Heart left ventricle (tissue), 16 donors: ENCODE results near the gene PRKCSH. TPM values are rescaled to one million over a fixed set of nuclear protein-coding genes. Genes with fewer than 3 reads are reported as not detected.

Experiments used
- ATAC-seq, 4 donors: fragments of 200-7000 bp; cut with Tn5 transposase; one replicate each; pipeline ENCODE4 v1.9.1; 2020 to 2022; ENCODE audit warnings: moderate library complexity in 4 of 4, mild to moderate bottlenecking in 3 of 4, moderate number of reproducible peaks in 1 of 4
- DNase-seq, 5 donors: peaks; one replicate each; pipeline ENCODE4 v3.0.0-alpha.2; 2020
- H3K27ac ChIP-seq, 12 donors: fragments of 200-600 bp; sonication (generic) in 4 of 12; one replicate each; pipeline versions ENCODE4 v1.5.0 to v1.8.0; 2016 to 2022; ENCODE audit warnings: mild to moderate bottlenecking in 2 of 12
- H3K27me3 ChIP-seq, 9 donors: fragments of 200-600 bp; sonication (generic) in 2 of 9; one replicate each; pipeline versions ENCODE4 v1.5.1 to v1.8.0; 2016 to 2022; ENCODE audit warnings: mild to moderate bottlenecking in 3 of 9
- H3K36me3 ChIP-seq, 9 donors: fragments of 200-600 bp; sonication (generic) in 2 of 9; one replicate each; pipeline versions ENCODE4 v1.5.0 to v1.8.0; 2018 to 2022; ENCODE audit warnings: mild to moderate bottlenecking in 2 of 9
- H3K4me1 ChIP-seq, 12 donors: fragments of 200-600 bp; sonication (generic) in 4 of 12; one replicate each; pipeline versions ENCODE4 v1.5.0 to v1.8.0; 2016 to 2022; ENCODE audit warnings: mild to moderate bottlenecking in 3 of 12
- H3K4me3 ChIP-seq, 12 donors: fragments of 200-600 bp; sonication (generic) in 4 of 12; one replicate each; pipeline versions ENCODE4 v1.5.0 to v1.8.0; 2017 to 2022; ENCODE audit warnings: mild to moderate bottlenecking in 9 of 12, moderate library complexity in 4 of 12
- H3K9me3 ChIP-seq, 12 donors: fragments of 200-600 bp; sonication (generic) in 4 of 12; one replicate each; pipeline versions ENCODE4 v1.5.0 to v1.8.0; 2016 to 2022; ENCODE audit warnings: mild to moderate bottlenecking in 1 of 12
- POLR2A ChIP-seq, 2 donors: fragments of 450-650 bp; IDR thresholded peaks; one replicate each; pipeline ENCODE4 v1.6.1; 2017; ENCODE audit warnings: antibody characterized with exemption in 2 of 2, mild to moderate bottlenecking in 2 of 2, moderate library complexity in 2 of 2
- WGBS, 4 donors: extraction: QIAGEN DNeasy Blood & Tissue Kit in 2 of 4; methylation state at CpG; one replicate each; pipeline versions ENCODE4 v1.1.5 to v1.1.7; 2013 to 2018; 5-methylcytosine and 5-hydroxymethylcytosine counted together
- intact Hi-C, 10 donors: fragments of 100-400 bp; cut with DNase I; formaldehyde crosslinking; loops; one replicate each; pipeline versions ENCODE4 v1.11.1 to v1.14.2; 2022
- polyA plus RNA-seq, 2 donors: library from polyadenylated mRNA; stranded (reverse); fragments of 200-250 nt; gene quantifications; one replicate each; pipeline ENCODE4 v1.2.3, GENCODE V29; 2013
- total RNA-seq, 9 donors: library from RNA; depleted of rRNA in 2 of 9; stranded (reverse); fragments of >200 nt in 2 of 9; fragmentation: NEBNext Ultra II Directional in 3 of 9; extraction: Animal tissue kit (Norgen Biotek cat#: 25700) in 3 of 9; gene quantifications; one replicate each; pipeline versions ENCODE4 v1.1.0 to v1.2.4, GENCODE V29; 2016 to 2023
- TF ChIP-seq, protein P1 (sequence below), 12 donors: fragments of 200-600 bp; sonication (generic) in 4 of 12; IDR thresholded peaks; one replicate each; pipeline versions ENCODE4 v1.5.0 to v1.8.0; 2018 to 2022; ENCODE audit warnings: antibody characterized with exemption in 12 of 12, mild to moderate bottlenecking in 5 of 12
- donor health status: ischemic (EF 13 %, LVEDD 7.1; RV severe dilation, severe dysfunction).
- donor health status: healthy with polysubstance abuse.
- donor health status: DM: no; HTN: yes; CAD: no.
- donor health status: DM: no; HTN: no; CAD: no.
- donor health status: ischemic (EF 25% LVEDD 6.9; RV normal size, moderate dysfunction).
- donor health status: ischemic (EF 25% LVEDD 5.7; RV mildly dilated, moderate dysfunction).
- donor health status: healthy.
- donor health status: DM: yes; HTN: yes; CAD: no.
- donor health status: ischemic (EF 35%, LVEDD 5.7; RV mildly dilated, moderate dysfunction).
- donor health status: nonischemic (EF 11% LVEDD 7.7; RV severe dilation, severe dysfunction).
- donor health status: DM: yes; HTN: yes; CAD: no.
- donor health status: PGD.
- donor health status: ischemic (EF 29% LVEDD 5.4; RV normal size, mild dysfunction).
- donor health status: nonischemic (EF 23%, LVEDD 6.1; RV moderate dilation, normal function).

PRKCSH gene
- total and polyA plus RNA-seq, 11 donors: 69.3 to 210 (median 107) TPM

DNA sequence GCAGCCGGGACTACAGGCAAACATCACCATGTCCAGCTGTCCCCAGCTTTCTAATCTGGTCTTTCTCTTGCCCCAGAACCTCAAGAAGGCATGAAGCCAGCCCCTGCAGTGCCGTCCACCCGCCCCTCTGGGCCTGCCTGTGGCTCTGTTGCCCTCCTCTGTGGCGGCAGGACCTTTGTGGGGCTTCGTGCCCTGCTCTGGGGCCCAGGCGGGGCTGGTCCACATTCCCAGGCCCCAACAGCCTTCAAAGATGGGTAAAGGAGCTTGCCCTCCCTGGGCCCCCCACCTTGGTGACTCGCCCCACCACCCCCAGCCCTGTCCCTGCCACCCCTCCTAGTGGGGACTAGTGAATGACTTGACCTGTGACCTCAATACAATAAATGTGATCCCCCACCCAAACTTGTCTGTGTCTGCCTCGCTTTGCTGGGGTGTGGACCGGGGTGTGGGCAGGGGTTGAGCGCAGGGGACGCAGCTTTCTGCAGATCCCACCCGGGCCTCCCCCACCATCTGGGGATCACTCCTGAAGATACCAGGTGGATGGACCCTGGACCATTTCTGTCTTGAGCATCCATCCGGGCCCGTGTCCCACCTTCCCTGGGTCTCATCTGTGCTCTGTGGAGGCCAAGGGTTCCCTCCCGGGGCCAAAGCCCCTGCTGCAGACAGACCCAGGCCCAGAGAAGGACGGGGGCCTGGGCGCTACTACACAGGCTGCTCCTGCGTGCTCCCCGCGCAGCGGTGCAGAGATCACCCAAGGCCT lies 15.3 kb downstream of the PRKCSH start:
- DNase-seq: no peak
- Histone ChIP-seq H3K9me3 (no peaks in the 10 kb centered on the region), H3K27me3 (peaks cover 0 to 9% (median 0%) of the 10 kb centered on the region in 9 donors), H3K4me3 (no peak overlapping the region), H3K4me1 (peaks cover 0 to 7% (median 0%) of the 10 kb centered on the region in 12 donors), H3K27ac (peak overlapping the region in 1 of 12 donors; percentile 50), H3K36me3 (peaks cover 0 to 52% (median 40%) of the 10 kb centered on the region in 9 donors)
- no peak for ATAC-seq
- TF ChIP-seq, protein P1, sequence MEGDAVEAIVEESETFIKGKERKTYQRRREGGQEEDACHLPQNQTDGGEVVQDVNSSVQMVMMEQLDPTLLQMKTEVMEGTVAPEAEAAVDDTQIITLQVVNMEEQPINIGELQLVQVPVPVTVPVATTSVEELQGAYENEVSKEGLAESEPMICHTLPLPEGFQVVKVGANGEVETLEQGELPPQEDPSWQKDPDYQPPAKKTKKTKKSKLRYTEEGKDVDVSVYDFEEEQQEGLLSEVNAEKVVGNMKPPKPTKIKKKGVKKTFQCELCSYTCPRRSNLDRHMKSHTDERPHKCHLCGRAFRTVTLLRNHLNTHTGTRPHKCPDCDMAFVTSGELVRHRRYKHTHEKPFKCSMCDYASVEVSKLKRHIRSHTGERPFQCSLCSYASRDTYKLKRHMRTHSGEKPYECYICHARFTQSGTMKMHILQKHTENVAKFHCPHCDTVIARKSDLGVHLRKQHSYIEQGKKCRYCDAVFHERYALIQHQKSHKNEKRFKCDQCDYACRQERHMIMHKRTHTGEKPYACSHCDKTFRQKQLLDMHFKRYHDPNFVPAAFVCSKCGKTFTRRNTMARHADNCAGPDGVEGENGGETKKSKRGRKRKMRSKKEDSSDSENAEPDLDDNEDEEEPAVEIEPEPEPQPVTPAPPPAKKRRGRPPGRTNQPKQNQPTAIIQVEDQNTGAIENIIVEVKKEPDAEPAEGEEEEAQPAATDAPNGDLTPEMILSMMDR (IDR thresholded peaks at IDR 0.05): no peak
- no peak for TF ChIP-seq POLR2A (IDR thresholded peaks at IDR 0.05)
- intact Hi-C loops: no loop called here
- 87 to 91% (median 89%) methylated on average over 15 to 21 of the region's 21 CpGs for WGBS, 4 donors

DNA sequence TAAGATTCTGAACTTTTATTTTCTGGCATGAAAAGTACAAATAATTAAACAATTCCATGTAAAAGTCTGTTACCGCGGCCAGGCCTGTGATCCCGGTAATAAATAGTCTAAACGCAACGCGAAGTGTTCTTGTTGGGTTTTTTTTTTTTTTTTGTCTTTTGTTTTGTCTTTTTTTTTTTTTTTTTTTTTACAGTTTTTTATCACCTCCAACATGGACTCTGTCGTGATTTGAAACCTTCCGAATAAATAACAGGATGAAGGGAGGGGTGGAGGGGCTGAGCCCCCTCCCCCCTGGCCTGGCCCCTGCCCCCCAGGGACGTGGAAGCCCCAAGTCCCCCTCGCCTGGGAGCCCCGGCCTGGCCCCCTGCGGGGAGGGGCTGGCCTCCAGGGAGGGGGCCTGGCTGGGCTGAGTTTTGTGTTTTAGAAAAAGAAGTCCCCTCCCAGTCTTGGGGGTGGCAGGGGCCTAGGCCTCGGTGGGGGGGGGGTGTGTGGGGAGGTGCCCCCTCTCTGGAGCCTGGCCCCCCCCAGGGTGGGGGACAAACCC lies 16.0 kb downstream of the PRKCSH start:
- DNase-seq: no peak
- 30 to 40% (median 39%) methylated on average over 13 of the region's 13 CpGs for WGBS, 4 donors
- Histone ChIP-seq H3K36me3 (peaks cover 0 to 46% (median 36%) of the 10 kb centered on the region in 9 donors), H3K4me1 (peaks cover 0 to 7% (median 0%) of the 10 kb centered on the region in 12 donors), H3K27ac (peak overlapping the region in 5 of 12 donors; percentile 5 to 50 (median 21)), H3K27me3 (peaks cover 0 to 9% (median 0%) of the 10 kb centered on the region in 9 donors), H3K4me3 (peak overlapping the region in 4 of 12 donors; percentile 10 to 28 (median 18)), H3K9me3 (no peaks in the 10 kb centered on the region)
- intact Hi-C loops: no loop called here
- no peak for ATAC-seq
- TF ChIP-seq, protein P1 (IDR thresholded peaks at IDR 0.05): no peak
- TF ChIP-seq POLR2A (IDR thresholded peaks at IDR 0.05): no peak

DNA sequence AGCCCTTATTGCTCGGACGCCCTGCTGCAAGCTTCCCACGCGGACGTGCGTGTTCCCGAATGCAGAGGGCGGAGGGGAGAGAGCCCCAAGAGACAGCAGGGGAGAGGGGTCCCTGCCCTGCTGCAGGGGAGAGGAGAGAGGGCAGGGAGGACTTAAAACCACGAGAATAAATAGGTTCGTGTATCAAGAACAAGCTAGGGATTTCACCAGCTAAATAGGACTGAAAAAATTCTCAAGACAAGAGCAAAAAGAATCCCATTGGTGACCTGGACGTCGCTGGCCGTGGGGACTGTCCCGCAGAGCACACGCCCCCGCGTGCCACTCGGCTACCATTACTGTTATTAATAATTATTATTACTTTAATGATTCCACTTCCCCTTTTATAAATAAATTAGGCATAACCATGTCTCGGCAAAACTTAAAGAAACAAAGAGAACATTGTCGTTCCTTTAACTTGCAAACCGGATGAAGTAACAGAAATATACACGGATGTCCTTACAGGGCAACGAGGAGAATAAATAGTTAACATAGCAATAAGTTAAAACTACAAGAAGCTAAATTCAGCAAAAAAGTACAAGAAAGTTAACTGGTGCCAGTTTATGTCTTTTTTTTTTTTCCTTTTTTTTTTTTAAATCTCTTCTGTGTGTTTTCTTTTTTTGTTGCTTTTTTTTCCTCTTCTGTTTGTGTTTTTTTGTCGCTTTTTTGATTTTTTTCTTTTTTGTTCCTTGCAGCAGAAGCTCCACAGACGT lies 16.6 kb downstream of the PRKCSH start:
- H3K27me3 ChIP-seq: peaks cover 0 to 9% (median 0%) of the 10 kb centered on the region in 9 donors
- ATAC-seq: no peak
- H3K4me3 ChIP-seq: peak overlapping the region in 4 of 12 donors; percentile 10 to 28 (median 18)
- DNase-seq: peak in 1 of 5 donors; percentile 44
- intact Hi-C loops: no loop called here
- H3K36me3 ChIP-seq: peaks cover 0 to 41% (median 32%) of the 10 kb centered on the region in 9 donors
- WGBS, 4 donors: 30 to 44% (median 42%) methylated on average over 25 of the region's 25 CpGs
- peaks cover 0 to 7% (median 0%) of the 10 kb centered on the region in 12 donors for H3K4me1 ChIP-seq
- peak overlapping the region in 5 of 12 donors; percentile 5 to 50 (median 21) for H3K27ac ChIP-seq
- TF ChIP-seq, protein P1 (IDR thresholded peaks at IDR 0.05): no peak
- no peak for TF ChIP-seq POLR2A (IDR thresholded peaks at IDR 0.05)
- no peaks in the 10 kb centered on the region for H3K9me3 ChIP-seq
